HS-5 (cell line): ENCODE results near the gene NSD1.

ENCODE experiments used
- DNase-seq: peaks from one replicate; pipeline ENCODE4 v3.0.0-alpha.2; 2012; ENCODE audit warnings: low read depth

Gene NSD1, protein sequence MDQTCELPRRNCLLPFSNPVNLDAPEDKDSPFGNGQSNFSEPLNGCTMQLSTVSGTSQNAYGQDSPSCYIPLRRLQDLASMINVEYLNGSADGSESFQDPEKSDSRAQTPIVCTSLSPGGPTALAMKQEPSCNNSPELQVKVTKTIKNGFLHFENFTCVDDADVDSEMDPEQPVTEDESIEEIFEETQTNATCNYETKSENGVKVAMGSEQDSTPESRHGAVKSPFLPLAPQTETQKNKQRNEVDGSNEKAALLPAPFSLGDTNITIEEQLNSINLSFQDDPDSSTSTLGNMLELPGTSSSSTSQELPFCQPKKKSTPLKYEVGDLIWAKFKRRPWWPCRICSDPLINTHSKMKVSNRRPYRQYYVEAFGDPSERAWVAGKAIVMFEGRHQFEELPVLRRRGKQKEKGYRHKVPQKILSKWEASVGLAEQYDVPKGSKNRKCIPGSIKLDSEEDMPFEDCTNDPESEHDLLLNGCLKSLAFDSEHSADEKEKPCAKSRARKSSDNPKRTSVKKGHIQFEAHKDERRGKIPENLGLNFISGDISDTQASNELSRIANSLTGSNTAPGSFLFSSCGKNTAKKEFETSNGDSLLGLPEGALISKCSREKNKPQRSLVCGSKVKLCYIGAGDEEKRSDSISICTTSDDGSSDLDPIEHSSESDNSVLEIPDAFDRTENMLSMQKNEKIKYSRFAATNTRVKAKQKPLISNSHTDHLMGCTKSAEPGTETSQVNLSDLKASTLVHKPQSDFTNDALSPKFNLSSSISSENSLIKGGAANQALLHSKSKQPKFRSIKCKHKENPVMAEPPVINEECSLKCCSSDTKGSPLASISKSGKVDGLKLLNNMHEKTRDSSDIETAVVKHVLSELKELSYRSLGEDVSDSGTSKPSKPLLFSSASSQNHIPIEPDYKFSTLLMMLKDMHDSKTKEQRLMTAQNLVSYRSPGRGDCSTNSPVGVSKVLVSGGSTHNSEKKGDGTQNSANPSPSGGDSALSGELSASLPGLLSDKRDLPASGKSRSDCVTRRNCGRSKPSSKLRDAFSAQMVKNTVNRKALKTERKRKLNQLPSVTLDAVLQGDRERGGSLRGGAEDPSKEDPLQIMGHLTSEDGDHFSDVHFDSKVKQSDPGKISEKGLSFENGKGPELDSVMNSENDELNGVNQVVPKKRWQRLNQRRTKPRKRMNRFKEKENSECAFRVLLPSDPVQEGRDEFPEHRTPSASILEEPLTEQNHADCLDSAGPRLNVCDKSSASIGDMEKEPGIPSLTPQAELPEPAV (N-terminal part only)

GRCh38 chr5:177133096-177133852 is at the start of gene NSD1:
NSD1 (plus strand) TSS chr5:177133773; CDS start chr5:177135104, 1,331 bp downstream.
- DNase-seq, result no peak

DNA sequence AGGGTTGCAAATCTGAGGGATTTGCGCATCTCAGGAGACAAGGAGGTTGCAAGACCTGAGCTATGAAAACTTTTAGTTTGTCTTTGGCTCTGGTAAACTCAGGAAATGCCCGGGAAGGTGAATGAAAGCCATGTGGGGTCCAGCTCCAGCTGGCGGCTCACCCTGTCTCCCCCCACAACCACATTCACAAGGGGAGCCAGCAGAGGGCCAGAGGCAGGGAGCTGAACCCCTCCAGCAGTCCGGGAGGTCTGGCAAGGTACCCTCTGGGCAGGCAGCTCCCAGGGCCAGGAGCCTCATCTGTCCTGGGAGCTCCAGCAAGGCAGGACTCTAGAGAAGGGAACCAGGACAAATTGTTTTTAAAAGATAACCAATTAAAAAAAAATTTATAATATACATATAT is 49.4 kb upstream of the NSD1 start:
- DNase-seq, result no peak

DNA sequence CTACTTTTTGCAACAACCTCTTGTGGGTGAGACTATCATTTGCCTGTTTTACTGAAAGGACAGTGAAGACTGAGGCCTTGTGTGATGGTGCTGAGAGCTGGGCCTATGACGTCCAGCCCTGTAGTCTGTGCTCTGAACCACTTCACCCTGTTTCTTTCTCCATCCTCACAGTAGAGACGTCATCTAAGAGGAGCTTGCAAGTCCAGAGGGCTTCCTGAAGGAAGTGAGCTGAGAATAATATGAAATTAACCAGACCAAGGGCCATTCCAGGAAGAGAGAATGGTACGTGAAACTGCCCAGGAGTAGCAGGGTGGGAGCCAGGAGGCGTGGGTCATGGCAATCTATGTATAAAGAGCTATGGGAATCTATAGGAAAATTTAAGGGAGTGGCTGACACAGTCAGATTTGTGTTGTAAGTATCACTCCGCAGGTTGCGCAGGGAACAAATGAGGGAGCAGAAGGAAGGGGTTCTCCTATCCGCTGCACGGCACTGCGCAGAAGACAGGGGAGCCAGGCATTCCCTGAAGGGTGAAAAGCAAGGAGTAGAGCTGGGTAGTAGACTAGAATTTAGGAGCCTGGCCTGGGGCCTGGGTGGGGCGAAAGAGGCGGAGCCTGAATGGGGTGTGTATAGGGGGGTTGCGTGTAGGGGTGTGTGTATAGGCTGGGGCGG is 47.5 kb upstream of the NSD1 start:
- no peak for DNase-seq

- DNase-seq, result no peak
Observed at GRCh38 chr5:177086654-177087397, 46.7 kb upstream of the NSD1 start, which contains the start of gene FGFR4. FGFR4 (plus strand) TSS chr5:177086915; CDS start chr5:177089603, 2,688 bp downstream.

DNA sequence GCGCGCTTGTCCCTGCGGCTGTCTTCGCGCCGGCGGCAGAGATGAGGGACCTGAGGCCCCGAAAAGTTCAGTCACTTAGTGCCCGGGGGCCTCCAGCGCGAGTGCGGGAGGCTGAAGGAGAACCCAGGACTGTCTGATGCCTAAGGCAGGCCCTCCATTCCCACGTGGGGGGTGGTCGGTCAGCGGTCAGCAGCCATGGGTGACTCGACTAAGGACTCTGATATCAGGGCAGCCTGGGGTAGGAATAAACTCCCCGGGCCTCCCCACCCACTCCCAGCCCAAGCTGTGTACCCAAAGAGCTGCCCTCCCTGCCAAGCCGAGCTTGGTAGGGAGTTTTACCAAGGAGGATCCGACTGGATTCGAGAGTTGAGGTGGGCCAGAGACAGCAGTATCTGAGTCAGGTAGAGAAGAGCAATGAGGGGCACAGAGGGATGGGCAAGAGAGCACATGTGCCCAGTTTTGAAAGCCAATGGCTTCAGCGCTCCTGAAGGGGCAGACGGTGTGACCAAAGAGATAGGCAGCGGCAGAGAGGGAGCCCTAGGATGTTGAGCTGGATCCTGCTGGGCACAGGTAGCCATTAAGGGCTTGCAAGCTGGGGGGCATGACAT is 46.1 kb upstream of the NSD1 start:
- DNase-seq, result no peak

- DNase-seq, result no peak
Observed at GRCh38 chr5:177089127-177089526, 44.4 kb upstream of the NSD1 start.

GRCh38 chr5:177089825-177090641 is 43.5 kb upstream of the NSD1 start:
- no peak for DNase-seq

DNA sequence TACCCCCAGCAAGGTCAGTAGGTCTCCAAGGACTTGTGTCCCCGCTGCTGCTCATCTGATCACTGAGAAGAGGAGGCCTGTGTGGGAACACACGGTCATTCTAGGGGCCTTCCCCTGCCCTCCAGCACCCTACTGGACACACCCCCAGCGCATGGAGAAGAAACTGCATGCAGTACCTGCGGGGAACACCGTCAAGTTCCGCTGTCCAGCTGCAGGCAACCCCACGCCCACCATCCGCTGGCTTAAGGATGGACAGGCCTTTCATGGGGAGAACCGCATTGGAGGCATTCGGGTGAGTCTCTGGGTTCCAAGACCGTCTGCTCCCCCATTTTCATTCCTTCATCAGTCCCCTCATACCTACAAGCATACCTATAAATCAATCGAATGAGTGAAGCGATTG is 42.8 kb upstream of the NSD1 start:
- no peak for DNase-seq

DNA sequence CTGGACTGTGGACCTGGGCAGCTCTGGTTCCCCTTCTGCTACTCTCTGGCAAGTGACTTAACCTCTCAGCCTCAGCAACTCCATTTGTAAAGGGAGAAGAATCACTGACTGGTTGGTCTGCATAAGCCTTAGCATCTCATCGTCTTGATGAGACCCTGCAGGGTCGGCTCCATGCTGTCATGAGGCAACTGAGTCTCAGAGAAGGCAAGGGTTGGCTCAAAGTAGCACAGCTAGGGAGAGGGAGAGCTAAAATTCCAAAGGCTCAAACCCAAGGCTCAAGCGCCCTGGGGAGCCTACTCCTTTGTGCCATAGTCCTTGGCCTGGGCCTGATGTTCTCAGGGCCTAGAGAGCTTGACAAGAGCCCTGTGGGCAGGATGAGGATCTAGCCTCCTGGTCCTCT is 42.3 kb upstream of the NSD1 start:
- DNase-seq, result no peak

DNA sequence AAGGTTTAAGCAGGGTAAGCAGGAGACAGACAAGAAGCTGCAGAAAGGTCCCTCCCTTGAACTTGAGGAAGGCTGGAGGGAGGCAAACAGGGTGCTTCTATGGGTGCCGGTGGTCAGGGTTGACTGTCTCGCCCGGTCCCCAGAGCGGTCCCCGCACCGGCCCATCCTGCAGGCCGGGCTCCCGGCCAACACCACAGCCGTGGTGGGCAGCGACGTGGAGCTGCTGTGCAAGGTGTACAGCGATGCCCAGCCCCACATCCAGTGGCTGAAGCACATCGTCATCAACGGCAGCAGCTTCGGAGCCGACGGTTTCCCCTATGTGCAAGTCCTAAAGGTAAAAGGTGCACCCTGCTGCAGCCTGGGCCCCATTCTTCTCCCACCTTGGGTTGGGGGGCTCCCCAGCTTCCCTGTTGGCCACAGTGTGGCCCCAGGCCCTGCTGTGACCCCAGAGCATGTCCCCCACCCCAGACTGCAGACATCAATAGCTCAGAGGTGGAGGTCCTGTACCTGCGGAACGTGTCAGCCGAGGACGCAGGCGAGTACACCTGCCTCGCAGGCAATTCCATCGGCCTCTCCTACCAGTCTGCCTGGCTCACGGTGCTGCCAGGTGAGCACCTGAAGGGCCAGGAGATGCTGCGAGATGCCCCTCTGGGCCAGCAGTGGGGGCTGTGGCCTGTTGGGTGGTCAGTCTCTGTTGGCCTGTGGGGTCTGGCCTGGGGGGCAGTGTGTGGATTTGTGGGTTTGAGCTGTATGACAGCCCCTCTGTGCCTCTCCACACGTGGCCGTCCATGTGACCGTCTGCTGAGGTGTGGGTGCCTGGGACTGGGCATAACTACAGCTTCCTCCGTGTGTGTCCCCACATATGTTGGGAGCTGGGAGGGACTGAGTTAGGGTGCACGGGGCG is 41.1 kb upstream of the NSD1 start:
- DNase-seq, result no peak

DNA sequence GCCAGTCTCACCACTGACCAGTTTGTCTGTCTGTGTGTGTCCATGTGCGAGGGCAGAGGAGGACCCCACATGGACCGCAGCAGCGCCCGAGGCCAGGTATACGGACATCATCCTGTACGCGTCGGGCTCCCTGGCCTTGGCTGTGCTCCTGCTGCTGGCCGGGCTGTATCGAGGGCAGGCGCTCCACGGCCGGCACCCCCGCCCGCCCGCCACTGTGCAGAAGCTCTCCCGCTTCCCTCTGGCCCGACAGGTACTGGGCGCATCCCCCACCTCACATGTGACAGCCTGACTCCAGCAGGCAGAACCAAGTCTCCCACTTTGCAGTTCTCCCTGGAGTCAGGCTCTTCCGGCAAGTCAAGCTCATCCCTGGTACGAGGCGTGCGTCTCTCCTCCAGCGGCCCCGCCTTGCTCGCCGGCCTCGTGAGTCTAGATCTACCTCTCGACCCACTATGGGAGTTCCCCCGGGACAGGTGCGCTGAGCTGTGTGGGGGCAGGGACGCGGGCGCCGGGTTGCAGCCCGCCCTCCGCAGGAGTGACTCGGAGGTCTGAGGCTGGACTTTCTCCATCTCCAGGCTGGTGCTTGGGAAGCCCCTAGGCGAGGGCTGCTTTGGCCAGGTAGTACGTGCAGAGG is 40.4 kb upstream of the NSD1 start:
- no peak for DNase-seq

GRCh38 chr5:177093803-177094202 is 39.8 kb upstream of the NSD1 start:
- no peak for DNase-seq

- DNase-seq, result no peak
Observed at GRCh38 chr5:177094224-177095087, 39.1 kb upstream of the NSD1 start.

DNA sequence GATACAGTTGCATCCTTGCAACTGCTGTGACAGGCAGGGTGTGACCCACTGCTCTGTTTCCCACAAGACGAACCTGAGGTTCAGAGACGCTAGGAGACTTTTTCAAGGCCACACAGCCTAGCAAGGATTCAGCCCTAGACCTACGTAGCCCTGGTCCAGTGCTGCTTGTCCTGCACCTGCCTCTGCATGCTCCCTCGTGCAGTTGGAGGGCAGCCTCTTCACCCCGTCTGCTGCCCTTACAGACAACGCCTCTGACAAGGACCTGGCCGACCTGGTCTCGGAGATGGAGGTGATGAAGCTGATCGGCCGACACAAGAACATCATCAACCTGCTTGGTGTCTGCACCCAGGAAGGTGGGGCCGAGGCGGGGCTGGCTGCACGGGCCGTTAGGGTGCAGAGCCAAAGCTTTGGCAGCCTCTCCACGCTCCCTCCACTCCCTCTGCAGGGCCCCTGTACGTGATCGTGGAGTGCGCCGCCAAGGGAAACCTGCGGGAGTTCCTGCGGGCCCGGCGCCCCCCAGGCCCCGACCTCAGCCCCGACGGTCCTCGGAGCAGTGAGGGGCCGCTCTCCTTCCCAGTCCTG is 38.4 kb upstream of the NSD1 start:
- no peak for DNase-seq

GRCh38 chr5:177096162-177097015 is 37.2 kb upstream of the NSD1 start:
- no peak for DNase-seq
